SK-N-SH (cell line): ENCODE results near the gene BGN. TPM values are rescaled to one million over a fixed set of nuclear protein-coding genes. Genes with fewer than 3 reads are reported as not detected.

Source experiments
- CTCF ChIA-PET: fragments of 300-600, 350-600 bp; formaldehyde crosslinking; extraction: SDS; loops from one replicate; lab custom pipeline; 2021; lab: Yijun Ruan, JAX
- POLR2A ChIA-PET: fragments of 350-600 bp; sonication (Branson Sonifier 250); formaldehyde crosslinking; extraction: SDS; loops from one replicate; lab custom pipeline; 2020; ENCODE audit warnings: antibody characterized with exemption, inconsistent platforms; lab: Yijun Ruan, JAX
- DNase-seq: peaks from one replicate; pipeline ENCODE4 v3.0.0; 2012
- H2AFZ ChIP-seq: fragments of 200-600 bp; sonication (generic); 2 replicates; pipeline ENCODE4 v1.8.1; 2016; ENCODE audit warnings: antibody characterized with exemption, mild to moderate bottlenecking, low read depth
- H3F3A ChIP-seq: fragments of 200-600 bp; sonication (generic); replicated peaks from 2 replicates; pipeline ENCODE3; 2016; ENCODE audit warnings: antibody characterized with exemption, mild to moderate bottlenecking; ENCODE audit not compliant: insufficient read depth
- H3K27ac ChIP-seq, 2 experiments: fragments of 200-500 bp in 1 of 2; fragments of 200-600 bp in 1 of 2; sonication (Bioruptor generic) in 1 of 2; sonication (generic), shearing (Covaris generic) in 1 of 2; 2 replicates each; pipeline versions ENCODE4 v1.5.1 to v1.6.1; 2014 to 2016; ENCODE audit warnings: low read depth in 2 of 2, inconsistent platforms in 1 of 2, low read length in 1 of 2, mild to moderate bottlenecking in 1 of 2, mixed read lengths in 1 of 2
- H3K27me3 ChIP-seq: fragments of 200-600 bp; sonication (generic), shearing (Covaris generic); 2 replicates; pipeline ENCODE4 v1.6.1; 2016; ENCODE audit warnings: mixed run types; ENCODE audit not compliant: insufficient read depth
- H3K36me3 ChIP-seq, 2 experiments: fragments of 200-500 bp in 1 of 2; fragments of 200-600 bp in 1 of 2; sonication (Bioruptor generic) in 1 of 2; sonication (generic) in 1 of 2; replicated peaks in 1 of 2; 2 replicates each; pipeline versions ENCODE3 to v1.5.1; 2014 to 2016; ENCODE audit warnings: low read length in 1 of 2, mild to moderate bottlenecking in 1 of 2; ENCODE audit not compliant: insufficient read depth in 2 of 2, control insufficient read depth in 1 of 2
- H3K4me1 ChIP-seq, 2 experiments: fragments of 200-500 bp in 1 of 2; fragments of 200-600 bp in 1 of 2; sonication (Bioruptor generic) in 1 of 2; sonication (generic), shearing (Covaris generic) in 1 of 2; 2 replicates each; pipeline versions ENCODE4 v1.5.1 to v1.6.1; 2014 to 2016; ENCODE audit warnings: low read depth in 1 of 2, low read length in 1 of 2, mixed run types in 1 of 2; ENCODE audit not compliant: insufficient read depth in 2 of 2, control insufficient read depth in 1 of 2
- H3K4me2 ChIP-seq: fragments of 200-600 bp; sonication (generic), shearing (Covaris generic); 2 replicates; pipeline ENCODE4 v1.6.1; 2017; ENCODE audit warnings: mixed run types
- H3K4me3 ChIP-seq, 2 experiments: fragments of 200-500 bp in 1 of 2; fragments of 200-600 bp in 1 of 2; sonication (Bioruptor generic) in 1 of 2; sonication (generic), shearing (Covaris generic) in 1 of 2; 2 replicates each; pipeline versions ENCODE4 v1.5.1 to v1.8.1; 2014 to 2016; ENCODE audit warnings: low read depth in 2 of 2, inconsistent platforms in 1 of 2, low read length in 1 of 2, mild to moderate bottlenecking in 1 of 2, mixed read lengths in 1 of 2, moderate library complexity in 1 of 2
- H3K79me2 ChIP-seq: fragments of 200-600 bp; sonication (generic); 2 replicates; pipeline ENCODE4 v1.8.1; 2017; ENCODE audit warnings: mild to moderate bottlenecking; ENCODE audit not compliant: insufficient read depth
- H3K9ac ChIP-seq: fragments of 200-600 bp; sonication (generic); 2 replicates; pipeline ENCODE4 v1.6.1; 2017; ENCODE audit warnings: mixed run types
- H3K9me2 ChIP-seq: fragments of 200-600 bp; sonication (generic); 2 replicates; pipeline ENCODE4 v1.6.1; 2017; ENCODE audit warnings: mixed run types
- H3K9me3 ChIP-seq: fragments of 200-600 bp; sonication (generic); 2 replicates; pipeline ENCODE4 v1.6.1; 2017; ENCODE audit warnings: mixed run types, mild to moderate bottlenecking, moderate library complexity
- H4K20me1 ChIP-seq: fragments of 200-600 bp; sonication (generic); 2 replicates; pipeline ENCODE4 v1.6.1; 2017; ENCODE audit warnings: mild to moderate bottlenecking, mixed run types; ENCODE audit not compliant: insufficient read depth
- CHD2 ChIP-seq: fragments of 150-350 bp; IDR thresholded peaks from 2 replicates; pipeline ENCODE4 v1.6.1; 2018; ENCODE audit warnings: low read length; ENCODE audit not compliant: partially characterized antibody
- ELF1 ChIP-seq: IDR thresholded peaks from 2 replicates; pipeline ENCODE4 v1.4.0; 2012
- EP300 ChIP-seq, 2 experiments: IDR thresholded peaks; 2 replicates each; pipeline versions ENCODE4 v1.4.0 to v1.6.1; 2012; ENCODE audit warnings: borderline replicate concordance in 1 of 2, low read depth in 1 of 2, low read length in 1 of 2
- FOSL2 ChIP-seq: IDR thresholded peaks from 2 replicates; pipeline ENCODE4 v1.4.0; 2012; ENCODE audit warnings: low read depth, mild to moderate bottlenecking, moderate library complexity, borderline replicate concordance
- FOXJ3 ChIP-seq: sonication (generic); formaldehyde crosslinking; IDR thresholded peaks from 2 replicates; pipeline ENCODE4 v1.5.1; 2020; ENCODE audit warnings: mild to moderate bottlenecking, missing genetic modification reagents
- GABPA ChIP-seq: IDR thresholded peaks from 2 replicates; pipeline ENCODE4 v1.4.0; 2012; ENCODE audit warnings: low read depth, mild to moderate bottlenecking
- GATA2 ChIP-seq: sonication (generic); formaldehyde crosslinking; IDR thresholded peaks from 2 replicates; pipeline ENCODE4 v1.5.0; 2020; ENCODE audit warnings: mild to moderate bottlenecking, missing genetic modification reagents
- IRF3 ChIP-seq: fragments of 150-350 bp; IDR thresholded peaks from 2 replicates; pipeline ENCODE4 v1.6.1; 2016; ENCODE audit warnings: mild to moderate bottlenecking, low read depth, low read length
- MEF2A ChIP-seq: IDR thresholded peaks from 2 replicates; pipeline ENCODE4 v1.4.0; 2012; ENCODE audit warnings: low read depth, borderline replicate concordance
- MXI1 ChIP-seq: IDR thresholded peaks from 2 replicates; pipeline ENCODE4 v1.6.1; 2012; ENCODE audit warnings: mild to moderate bottlenecking, low read depth, low read length, improper control_type of control experiment
- RAD21 ChIP-seq: IDR thresholded peaks from 2 replicates; pipeline ENCODE4 v1.6.1; 2012; ENCODE audit warnings: mild to moderate bottlenecking, low read length
- RFX5 ChIP-seq: IDR thresholded peaks from 2 replicates; pipeline ENCODE4 v1.6.1; 2012; ENCODE audit warnings: mild to moderate bottlenecking, improper control_type of control experiment, low read length
- TCF12 ChIP-seq: IDR thresholded peaks from 2 replicates; pipeline ENCODE4 v1.4.0; 2012
- TEAD4 ChIP-seq: IDR thresholded peaks from 2 replicates; pipeline ENCODE4 v1.4.0; 2012; ENCODE audit warnings: mild to moderate bottlenecking, borderline replicate concordance; ENCODE audit not compliant: insufficient read depth
- YY1 ChIP-seq: IDR thresholded peaks from 2 replicates; pipeline ENCODE4 v1.4.0; 2012; ENCODE audit warnings: low read depth, mild to moderate bottlenecking
- WGBS: methylation state at CpG from one replicate; pipeline ENCODE4 v1.1.6; 2017; ENCODE audit warnings: low lambda C conversion rate; 5-methylcytosine and 5-hydroxymethylcytosine counted together
- polyA plus RNA-seq, 3 experiments: library from polyadenylated mRNA; depleted of rRNA; stranded (reverse); fragments of >200 nt; gene quantifications; 2 replicates each; pipeline ENCODE4 v1.2.3, GENCODE V29; 2012
- TF ChIP-seq, protein P1 (sequence below): IDR thresholded peaks from 2 replicates; pipeline ENCODE4 v1.4.0; 2012; ENCODE audit warnings: low read depth, borderline replicate concordance
- TF ChIP-seq, protein P2 (sequence below): fragments of 200-600 bp; sonication (generic); IDR thresholded peaks from 2 replicates; pipeline ENCODE4 v1.6.1; 2017; ENCODE audit warnings: antibody characterized with exemption, mild to moderate bottlenecking, moderate library complexity
- TF ChIP-seq, protein P3 (sequence below): IDR thresholded peaks from 2 replicates; pipeline ENCODE4 v1.6.1; 2012; ENCODE audit warnings: mild to moderate bottlenecking, low read depth, low read length, moderate library complexity

BGN gene
- polyA plus RNA-seq, 1 of the 3 experiments (the other 2 are of a cell fraction), result 28.9 TPM

DNA sequence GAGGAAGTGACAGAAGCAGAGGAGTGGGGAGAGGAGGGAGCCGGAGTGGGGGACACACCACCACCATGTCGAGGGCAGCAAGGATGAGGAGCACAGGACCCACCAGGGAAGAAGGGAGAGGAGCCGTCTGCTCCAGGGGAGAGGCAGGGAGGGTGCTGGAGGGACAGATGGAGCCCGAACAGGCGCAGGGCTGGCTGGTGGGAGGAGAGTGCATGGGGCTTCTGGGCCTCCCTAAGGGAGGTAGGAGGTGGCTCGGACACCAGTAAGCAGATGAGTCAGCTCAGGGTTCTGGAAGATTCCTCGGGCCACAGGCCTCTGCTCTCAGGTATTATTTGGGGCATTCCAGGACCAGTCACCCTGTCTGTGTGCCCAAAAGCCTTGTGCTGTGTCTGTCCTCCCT, 52.4 kb downstream of the BGN start:
- Histone ChIP-seq H3K4me1 (no peaks in the 10 kb centered on the region), H3K4me3 (no peak overlapping the region), H3K79me2 (no peaks in the 10 kb centered on the region), H3K36me3 (no peaks in the 10 kb centered on the region), H3K9me3 (no peaks in the 10 kb centered on the region), H4K20me1 (no peaks in the 10 kb centered on the region), H3K4me2 (no peak overlapping the region), H3K27me3 (peaks cover 24% of the 10 kb centered on the region; the same call in 1 of the 2 replicates), H2AFZ (no peak overlapping the region), H3K27ac (no peak overlapping the region), H3K9ac (no peak overlapping the region), H3K9me2 (no peaks in the 10 kb centered on the region), H3F3A (no peaks in the 10 kb centered on the region)
- no peak for DNase-seq
- TF ChIP-seq MEF2A (no peak), EP300 (IDR thresholded peaks at IDR 0.05; ENCODE audit: borderline replicate concordance in 1 of 2, low read depth in 1 of 2, low read length in 1 of 2) (no peak), CHD2 (no peak), GATA2 (no peak), FOXJ3 (CRISPR knock-in tag) (no peak), YY1 (no peak), RAD21 (no peak), RFX5 (no peak), GABPA (no peak), TCF12 (no peak), ELF1 (no peak)
- TF ChIP-seq, protein P1, sequence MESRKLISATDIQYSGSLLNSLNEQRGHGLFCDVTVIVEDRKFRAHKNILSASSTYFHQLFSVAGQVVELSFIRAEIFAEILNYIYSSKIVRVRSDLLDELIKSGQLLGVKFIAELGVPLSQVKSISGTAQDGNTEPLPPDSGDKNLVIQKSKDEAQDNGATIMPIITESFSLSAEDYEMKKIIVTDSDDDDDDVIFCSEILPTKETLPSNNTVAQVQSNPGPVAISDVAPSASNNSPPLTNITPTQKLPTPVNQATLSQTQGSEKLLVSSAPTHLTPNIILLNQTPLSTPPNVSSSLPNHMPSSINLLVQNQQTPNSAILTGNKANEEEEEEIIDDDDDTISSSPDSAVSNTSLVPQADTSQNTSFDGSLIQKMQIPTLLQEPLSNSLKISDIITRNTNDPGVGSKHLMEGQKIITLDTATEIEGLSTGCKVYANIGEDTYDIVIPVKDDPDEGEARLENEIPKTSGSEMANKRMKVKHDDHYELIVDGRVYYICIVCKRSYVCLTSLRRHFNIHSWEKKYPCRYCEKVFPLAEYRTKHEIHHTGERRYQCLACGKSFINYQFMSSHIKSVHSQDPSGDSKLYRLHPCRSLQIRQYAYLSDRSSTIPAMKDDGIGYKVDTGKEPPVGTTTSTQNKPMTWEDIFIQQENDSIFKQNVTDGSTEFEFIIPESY, result no peak
- TF ChIP-seq, protein P2, sequence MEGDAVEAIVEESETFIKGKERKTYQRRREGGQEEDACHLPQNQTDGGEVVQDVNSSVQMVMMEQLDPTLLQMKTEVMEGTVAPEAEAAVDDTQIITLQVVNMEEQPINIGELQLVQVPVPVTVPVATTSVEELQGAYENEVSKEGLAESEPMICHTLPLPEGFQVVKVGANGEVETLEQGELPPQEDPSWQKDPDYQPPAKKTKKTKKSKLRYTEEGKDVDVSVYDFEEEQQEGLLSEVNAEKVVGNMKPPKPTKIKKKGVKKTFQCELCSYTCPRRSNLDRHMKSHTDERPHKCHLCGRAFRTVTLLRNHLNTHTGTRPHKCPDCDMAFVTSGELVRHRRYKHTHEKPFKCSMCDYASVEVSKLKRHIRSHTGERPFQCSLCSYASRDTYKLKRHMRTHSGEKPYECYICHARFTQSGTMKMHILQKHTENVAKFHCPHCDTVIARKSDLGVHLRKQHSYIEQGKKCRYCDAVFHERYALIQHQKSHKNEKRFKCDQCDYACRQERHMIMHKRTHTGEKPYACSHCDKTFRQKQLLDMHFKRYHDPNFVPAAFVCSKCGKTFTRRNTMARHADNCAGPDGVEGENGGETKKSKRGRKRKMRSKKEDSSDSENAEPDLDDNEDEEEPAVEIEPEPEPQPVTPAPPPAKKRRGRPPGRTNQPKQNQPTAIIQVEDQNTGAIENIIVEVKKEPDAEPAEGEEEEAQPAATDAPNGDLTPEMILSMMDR, result no peak
- 37% methylated on average over 6 of the region's 7 CpGs for WGBS
- ChIA-PET POLR2A (no interaction called here), CTCF (interaction anchor here (1.3 to 3.3 kb wide), 4 partner anchors 8 to 162 kb away, joined by 3 to 16 read pairs (median 6); no protein-coding TSS in a partner anchor)

GRCh38 chrX:153549231-153549630, 54.5 kb downstream of the BGN start:
- 32% methylated on average over 5 of the region's 17 CpGs for WGBS
- H3K4me3 ChIP-seq, result no peak overlapping the region

More at GRCh38 chrX:153549231-153549630, 54.5 kb downstream of the BGN start:
- Histone ChIP-seq H3K4me1 (no peaks in the 10 kb centered on the region), H3K9me3 (no peaks in the 10 kb centered on the region), H3K4me2 (no peak overlapping the region), H2AFZ (no peak overlapping the region), H3K9me2 (no peaks in the 10 kb centered on the region), H3K9ac (no peak overlapping the region), H4K20me1 (no peaks in the 10 kb centered on the region), H3K36me3 (no peaks in the 10 kb centered on the region), H3K27ac (no peak overlapping the region), H3F3A (no peaks in the 10 kb centered on the region), H3K27me3 (peaks cover 41% of the 10 kb centered on the region), H3K79me2 (no peaks in the 10 kb centered on the region)
- ChIA-PET POLR2A (no interaction called here), CTCF (interaction anchor here (0.7 to 3.3 kb wide), 4 partner anchors 10 to 160 kb away, joined by 3 to 19 read pairs (median 6); no protein-coding TSS in a partner anchor)
- DNase-seq, result no peak
- no peak for TF ChIP-seq GABPA
- TF ChIP-seq, protein P3, sequence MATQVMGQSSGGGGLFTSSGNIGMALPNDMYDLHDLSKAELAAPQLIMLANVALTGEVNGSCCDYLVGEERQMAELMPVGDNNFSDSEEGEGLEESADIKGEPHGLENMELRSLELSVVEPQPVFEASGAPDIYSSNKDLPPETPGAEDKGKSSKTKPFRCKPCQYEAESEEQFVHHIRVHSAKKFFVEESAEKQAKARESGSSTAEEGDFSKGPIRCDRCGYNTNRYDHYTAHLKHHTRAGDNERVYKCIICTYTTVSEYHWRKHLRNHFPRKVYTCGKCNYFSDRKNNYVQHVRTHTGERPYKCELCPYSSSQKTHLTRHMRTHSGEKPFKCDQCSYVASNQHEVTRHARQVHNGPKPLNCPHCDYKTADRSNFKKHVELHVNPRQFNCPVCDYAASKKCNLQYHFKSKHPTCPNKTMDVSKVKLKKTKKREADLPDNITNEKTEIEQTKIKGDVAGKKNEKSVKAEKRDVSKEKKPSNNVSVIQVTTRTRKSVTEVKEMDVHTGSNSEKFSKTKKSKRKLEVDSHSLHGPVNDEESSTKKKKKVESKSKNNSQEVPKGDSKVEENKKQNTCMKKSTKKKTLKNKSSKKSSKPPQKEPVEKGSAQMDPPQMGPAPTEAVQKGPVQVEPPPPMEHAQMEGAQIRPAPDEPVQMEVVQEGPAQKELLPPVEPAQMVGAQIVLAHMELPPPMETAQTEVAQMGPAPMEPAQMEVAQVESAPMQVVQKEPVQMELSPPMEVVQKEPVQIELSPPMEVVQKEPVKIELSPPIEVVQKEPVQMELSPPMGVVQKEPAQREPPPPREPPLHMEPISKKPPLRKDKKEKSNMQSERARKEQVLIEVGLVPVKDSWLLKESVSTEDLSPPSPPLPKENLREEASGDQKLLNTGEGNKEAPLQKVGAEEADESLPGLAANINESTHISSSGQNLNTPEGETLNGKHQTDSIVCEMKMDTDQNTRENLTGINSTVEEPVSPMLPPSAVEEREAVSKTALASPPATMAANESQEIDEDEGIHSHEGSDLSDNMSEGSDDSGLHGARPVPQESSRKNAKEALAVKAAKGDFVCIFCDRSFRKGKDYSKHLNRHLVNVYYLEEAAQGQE, result no peak
- TF ChIP-seq IRF3, result no peak
- TF ChIP-seq FOSL2, result no peak
- TF ChIP-seq ELF1, result no peak
- no peak for TF ChIP-seq MXI1
- TF ChIP-seq TEAD4, result no peak
- TF ChIP-seq TCF12, result no peak
